Right ventricle myocardium superior (tissue), 1 donor: ENCODE data around the gene RNF31. TPM values are rescaled to one million over a fixed set of nuclear protein-coding genes. Genes with fewer than 3 reads are reported as not detected.

Experiments
- ATAC-seq: fragments of 200-7000 bp; cut with Tn5 transposase; one replicate; pipeline ENCODE4 v1.9.1; 2020; ENCODE audit warnings: mild to moderate bottlenecking; ENCODE audit not compliant: poor library complexity
- DNase-seq: peaks from one replicate; pipeline ENCODE4 v3.0.0-alpha.2; 2020
- intact Hi-C: fragments of 100-400 bp; cut with DNase I; formaldehyde crosslinking; loops from one replicate; pipeline ENCODE4 v1.11.2; 2022
- total RNA-seq: library from RNA; stranded (reverse); fragmentation: NEBNext Ultra II Directional; extraction: Animal tissue kit (Norgen Biotek cat#: 25700); gene quantifications from one replicate; pipeline ENCODE4 v1.2.1, GENCODE V29; 2021
- donor health status: DM: no; HTN: yes; CAD: no; lungs with severe emphysema.

The RNF31 gene
- total RNA-seq, 1 donor from 2014 or later: 29.5 TPM

GRCh38 chr14:24149302-24149969 lies 2.1 kb downstream of the RNF31 start:
- intact Hi-C loops: no loop called here
- ATAC-seq: no peak
- no peak for DNase-seq

GRCh38 chr14:24150061-24150460 lies 2.8 kb downstream of the RNF31 start:
- ATAC-seq (no peak), DNase-seq (no peak)
- intact Hi-C loops: no loop called here

- DNase-seq (no peak), ATAC-seq (no peak)
- intact Hi-C loops: no loop called here
Observed at GRCh38 chr14:24150567-24150966, 3.3 kb downstream of the RNF31 start.

GRCh38 chr14:24150993-24151392 lies 3.7 kb downstream of the RNF31 start:
- intact Hi-C loops: no loop called here
- ATAC-seq: no peak
- DNase-seq: no peak

- intact Hi-C loops: no loop called here
- no peak for ATAC-seq
- no peak for DNase-seq
Observed at GRCh38 chr14:24151404-24152080, 4.2 kb downstream of the RNF31 start.

- no peak for ATAC-seq
- intact Hi-C loops: no loop called here
- DNase-seq: no peak
Observed at GRCh38 chr14:24155100-24155499, 7.8 kb downstream of the RNF31 start.

- intact Hi-C loops: no loop called here
- DNase-seq (no peak), ATAC-seq (no peak)
Observed at GRCh38 chr14:24156840-24157239, 9.5 kb downstream of the RNF31 start.

GRCh38 chr14:24157331-24157730 lies 10.0 kb downstream of the RNF31 start:
- DNase-seq: no peak
- ATAC-seq: no peak
- intact Hi-C loops: no loop called here

GRCh38 chr14:24159777-24160498 lies 12.6 kb downstream of the RNF31 start:
- intact Hi-C loops: no loop called here
- DNase-seq (peak; percentile 39), ATAC-seq (no peak)

GRCh38 chr14:24160499-24160849 lies 13.2 kb downstream of the RNF31 start:
- DNase-seq (no peak), ATAC-seq (no peak)
- intact Hi-C loops: no loop called here

GRCh38 chr14:24160850-24161804 lies 13.8 kb downstream of the RNF31 start, which contains the start of gene IRF9:
IRF9 (plus strand) TSS chr14:24161265; CDS start chr14:24162145, 880 bp downstream.
- intact Hi-C loops: no loop called here
- peak; percentile 97 for DNase-seq
- ATAC-seq: peak; percentile 95

GRCh38 chr14:24162093-24162492 lies 14.8 kb downstream of the RNF31 start:
- DNase-seq (peak; percentile 24), ATAC-seq (no peak)
- intact Hi-C loops: no loop called here

GRCh38 chr14:24164518-24164991 lies 17.3 kb downstream of the RNF31 start:
- intact Hi-C loops: no loop called here
- peak; percentile 24 for DNase-seq
- no peak for ATAC-seq

GRCh38 chr14:24165785-24166184 lies 18.5 kb downstream of the RNF31 start:
- no peak for ATAC-seq
- intact Hi-C loops: no loop called here
- DNase-seq: peak; percentile 19

- ATAC-seq (no peak), DNase-seq (no peak)
- intact Hi-C loops: no loop called here
Observed at GRCh38 chr14:24167469-24168114, 20.3 kb downstream of the RNF31 start.

- ATAC-seq (peak; percentile 65), DNase-seq (peak; percentile 79)
- intact Hi-C loops: no loop called here
Observed at GRCh38 chr14:24171422-24172260, 24.3 kb downstream of the RNF31 start, which contains the start of gene REC8. REC8 (plus strand) TSS chr14:24172080; CDS start chr14:24172553, 473 bp downstream.

GRCh38 chr14:24172261-24172860 lies 25.1 kb downstream of the RNF31 start:
- DNase-seq (peak; percentile 35), ATAC-seq (no peak)
- intact Hi-C loops: no loop called here
